Mucosa of descending colon (tissue), 3 donors: ENCODE results near the gene SPTBN1. TPM values are rescaled to one million over a fixed set of nuclear protein-coding genes. Genes with fewer than 3 reads are reported as not detected.

ENCODE experiments used
- ATAC-seq: fragments of 200-7000 bp; cut with Tn5 transposase; one replicate; pipeline ENCODE4 v1.9.1; 2020; ENCODE audit warnings: mild to moderate bottlenecking, moderate library complexity
- DNase-seq, 3 donors: peaks; one replicate each; pipeline ENCODE4 v3.0.0-alpha.2; 2020
- H3K36me3 ChIP-seq: fragments of 200-600 bp; one replicate; pipeline ENCODE4 v1.8.0; 2021; ENCODE audit warnings: low read depth, mild to moderate bottlenecking
- H3K4me1 ChIP-seq: fragments of 200-600 bp; one replicate; pipeline ENCODE4 v1.8.0; 2021; ENCODE audit warnings: low read depth, mild to moderate bottlenecking
- H3K4me3 ChIP-seq: fragments of 200-600 bp; one replicate; pipeline ENCODE4 v1.8.0; 2021; ENCODE audit warnings: mild to moderate bottlenecking
- H3K9me3 ChIP-seq: fragments of 200-600 bp; one replicate; pipeline ENCODE4 v1.8.0; 2021; ENCODE audit warnings: mild to moderate bottlenecking
- CTCF ChIP-seq: fragments of 200-600 bp; IDR thresholded peaks from one replicate; pipeline ENCODE4 v1.8.0; 2022; ENCODE audit warnings: antibody characterized with exemption, mild to moderate bottlenecking
- intact Hi-C, 2 donors: fragments of 100-400 bp; cut with DNase I in 1 of 2; cut with micrococcal nuclease in 1 of 2; formaldehyde crosslinking; loops; one replicate each; pipeline versions ENCODE4 v1.11.0 to v1.11.1; 2022; cut with DNase I, micrococcal nuclease
- total RNA-seq, 3 donors: library from RNA; stranded (reverse); fragmentation: NEBNext Ultra II Directional in 2 of 3; extraction: Animal tissue kit (Norgen Biotek cat#: 25700) in 2 of 3; gene quantifications; one replicate each; pipeline versions ENCODE4 v1.2.1 to v1.2.4, GENCODE V29; 2021 to 2023
- donor health status: DM: no; HTN: no; CAD: no; lungs with moderate emphysema.
- donor health status: DM: no; HTN: no; CAD: no.
- donor health status: DM: no; HTN: yes; CAD: no.

The SPTBN1 gene
- total RNA-seq, 3 donors from 2014 or later: 237 to 396 (median 392) TPM

DNA sequence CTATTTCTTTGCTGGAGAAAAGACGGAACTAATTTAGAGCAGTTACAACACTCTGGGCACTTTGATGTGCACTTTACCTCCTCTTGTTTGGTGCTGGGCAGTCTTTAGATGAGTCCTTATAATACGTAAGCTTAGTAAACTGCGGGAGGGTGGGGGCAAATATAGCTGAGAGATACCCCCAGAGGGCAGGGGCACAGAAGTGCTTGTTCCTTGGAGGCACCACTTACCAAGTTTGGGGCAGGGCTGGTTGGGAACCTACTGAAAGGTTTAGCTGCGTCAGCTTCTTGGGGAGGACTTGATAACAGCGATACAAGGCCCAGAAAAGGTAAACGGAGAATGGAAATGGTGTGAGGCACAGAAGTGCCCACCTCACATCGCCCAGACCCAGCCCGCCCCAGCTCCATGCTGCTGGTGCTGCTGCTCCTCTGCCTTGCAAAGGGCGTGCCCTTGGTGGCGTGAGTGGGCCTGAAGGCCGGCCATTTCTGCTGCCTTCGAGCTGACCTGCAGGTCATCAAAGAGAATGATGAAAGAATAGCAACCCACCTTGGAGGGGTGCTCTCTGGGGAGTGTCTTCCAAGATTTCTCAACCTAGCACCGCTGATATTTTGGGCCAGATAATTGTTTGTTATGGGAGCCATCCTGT, 139.2 kb downstream of the SPTBN1 start:
- no peak for ATAC-seq

DNA sequence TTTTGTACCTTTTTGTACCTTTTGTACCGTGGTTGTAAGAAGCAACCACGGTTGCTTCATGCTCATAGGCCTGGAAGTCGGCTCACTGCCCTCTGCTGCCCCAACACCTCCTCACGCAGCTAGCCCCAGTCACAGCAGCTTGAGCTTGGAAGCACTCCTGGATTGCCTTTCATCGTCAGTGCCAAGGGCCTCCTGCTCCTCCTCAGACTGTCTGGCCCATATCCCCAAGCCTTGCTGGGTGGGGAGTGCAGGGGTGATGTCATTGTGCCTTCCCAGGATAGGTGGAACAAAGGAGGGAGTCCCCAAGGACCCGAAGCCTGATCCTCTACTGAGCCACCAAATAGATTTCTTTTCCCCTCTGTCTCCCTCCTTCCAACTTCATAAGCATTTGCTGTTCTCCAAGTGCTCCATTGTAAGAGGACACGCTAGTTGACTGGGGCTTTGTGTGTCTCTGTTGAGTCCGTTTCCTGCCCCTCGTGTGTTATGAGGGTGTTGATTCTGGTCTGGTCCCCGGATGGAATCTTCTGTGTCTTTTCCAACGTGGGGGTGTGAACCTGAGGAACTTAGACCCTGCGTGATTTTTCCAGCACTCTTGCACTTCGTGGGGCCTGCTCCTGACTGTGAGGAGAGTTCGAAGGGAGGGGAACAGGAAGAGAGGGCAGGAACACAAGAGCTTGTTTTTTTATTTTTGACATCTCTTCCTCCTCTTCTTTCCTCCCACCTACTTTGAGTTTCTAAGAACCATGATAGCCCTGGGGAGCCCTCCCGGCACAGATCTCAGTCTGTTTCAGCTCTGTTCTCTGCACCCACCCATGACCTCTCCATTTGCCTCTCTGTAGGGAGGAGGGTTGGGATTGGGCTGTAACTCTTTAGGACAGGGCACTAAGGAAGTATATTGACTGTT, 140.1 kb downstream of the SPTBN1 start:
- TF ChIP-seq CTCF: no peak
- ATAC-seq (peak; percentile 52), DNase-seq (peak in 1 of 3 donors; percentile 34)
- Histone ChIP-seq H3K9me3 (no peaks in the 10 kb centered on the region), H3K4me1 (peaks cover 57% of the 10 kb centered on the region), H3K36me3 (no peaks in the 10 kb centered on the region), H3K4me3 (no peak overlapping the region)
- intact Hi-C loops: no loop called here

More for the DNA sequence above, 139.2 kb downstream of the SPTBN1 start:
- no peak for TF ChIP-seq CTCF
- intact Hi-C loops: no loop called here
- Histone ChIP-seq H3K9me3 (no peaks in the 10 kb centered on the region), H3K4me1 (peaks cover 54% of the 10 kb centered on the region), H3K36me3 (no peaks in the 10 kb centered on the region), H3K4me3 (no peak overlapping the region)
- no peak for DNase-seq

DNA sequence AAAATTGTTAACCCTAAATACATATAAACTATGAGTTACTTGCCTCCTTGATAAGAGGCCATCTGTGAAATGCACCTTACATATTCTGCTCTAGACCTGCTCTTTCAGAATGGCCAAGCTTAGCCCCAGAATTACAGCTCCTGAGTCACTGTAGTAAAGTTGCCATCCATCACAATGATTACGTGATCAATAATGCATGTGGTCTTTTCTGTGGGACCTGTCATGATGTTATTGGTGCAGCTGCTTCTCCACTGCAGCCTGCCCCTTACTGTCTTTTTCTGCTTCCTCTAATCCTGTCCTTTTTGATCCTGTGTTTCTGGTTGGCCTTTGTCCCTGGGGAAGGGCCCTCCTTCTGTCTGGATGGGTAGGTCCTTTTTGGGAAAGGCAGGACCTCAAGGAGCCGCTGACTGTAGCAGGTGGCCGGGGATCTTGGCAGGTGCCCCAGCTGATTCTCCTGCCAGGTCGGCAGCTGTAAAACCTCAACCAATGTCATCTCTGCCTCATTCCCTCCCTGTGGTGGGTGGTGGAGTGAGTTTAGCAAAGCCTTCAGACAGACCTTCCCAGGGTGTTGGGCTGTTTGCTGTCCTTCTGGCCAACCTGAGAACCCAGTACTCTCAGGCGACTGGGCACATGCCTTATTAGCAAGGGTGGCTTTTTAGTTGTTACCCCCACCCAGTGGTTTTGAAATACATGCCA, 141.2 kb downstream of the SPTBN1 start:
- H3K36me3 ChIP-seq: no peaks in the 10 kb centered on the region
- peaks cover 66% of the 10 kb centered on the region for H3K4me1 ChIP-seq
- peak; percentile 60 to 77 (median 76) for DNase-seq
- H3K9me3 ChIP-seq: no peaks in the 10 kb centered on the region
- peak; percentile 71 for ATAC-seq
- TF ChIP-seq CTCF: no peak
- intact Hi-C loops: no loop called here
- no peak overlapping the region for H3K4me3 ChIP-seq

- intact Hi-C loops: no loop called here
- TF ChIP-seq CTCF: no peak
- H3K9me3 ChIP-seq: no peaks in the 10 kb centered on the region
These were observed 142.5 kb downstream of the SPTBN1 start for GRCh38 chr2:54598347-54599325.

DNA sequence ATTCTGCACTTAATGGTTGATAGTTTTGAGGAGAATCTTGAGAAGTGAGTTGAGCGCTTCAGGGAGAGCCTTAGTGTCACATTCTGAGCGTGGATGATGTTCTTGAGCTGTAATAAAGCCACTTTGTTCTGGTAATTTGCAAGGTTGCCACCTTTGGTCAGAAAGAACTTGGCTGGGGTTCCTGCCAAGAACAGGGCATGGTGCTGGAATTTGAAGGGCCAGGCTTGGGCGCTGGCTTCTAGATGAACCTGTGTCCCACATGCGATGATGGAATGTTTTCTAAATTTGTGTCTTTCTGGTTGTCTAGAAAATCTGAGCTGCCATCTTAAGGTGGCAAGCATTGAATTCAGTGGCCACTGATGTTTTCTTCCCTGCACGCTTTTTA, 143.2 kb downstream of the SPTBN1 start:
- Histone ChIP-seq H3K9me3 (no peaks in the 10 kb centered on the region), H3K4me1 (peaks cover 71% of the 10 kb centered on the region), H3K36me3 (no peaks in the 10 kb centered on the region), H3K4me3 (no peak overlapping the region)
- intact Hi-C loops: no loop called here
- no peak for DNase-seq
- no peak for TF ChIP-seq CTCF
- ATAC-seq: no peak

More at GRCh38 chr2:54598347-54599325, 142.5 kb downstream of the SPTBN1 start:
- DNase-seq: no peak
- Histone ChIP-seq H3K4me3 (no peak overlapping the region), H3K4me1 (peaks cover 70% of the 10 kb centered on the region), H3K36me3 (no peaks in the 10 kb centered on the region)
- no peak for ATAC-seq
